M059J (cell line): ENCODE results near the gene VPS16. TPM values are rescaled to one million over a fixed set of nuclear protein-coding genes. Genes with fewer than 3 reads are reported as not detected.
A peak's percentile ranks its signal among the peaks of the same experiment; 100 is the strongest.

Source experiments
- DNase-seq: peaks from one replicate; pipeline ENCODE4 v3.0.0-alpha.2; 2012; ENCODE audit warnings: low read depth
- total RNA-seq: library from RNA; depleted of rRNA; stranded (reverse); fragments of >200 nt; shearing (Covaris generic); gene quantifications from 2 replicates; pipeline ENCODE4 v1.2.3, GENCODE V29; 2014

VPS16 gene
- total RNA-seq, 1 experiment from 2014 or later: 56.7 TPM

- no peak for DNase-seq
Measured at GRCh38 chr20:2834401-2835110, 6.0 kb upstream of the VPS16 start.

GRCh38 chr20:2835331-2835796 lies 5.2 kb upstream of the VPS16 start:
- no peak for DNase-seq

GRCh38 chr20:2836035-2836434 lies 4.5 kb upstream of the VPS16 start:
- DNase-seq: no peak

GRCh38 chr20:2837221-2837960 lies 3.2 kb upstream of the VPS16 start:
- DNase-seq: no peak

- DNase-seq: no peak
Measured at GRCh38 chr20:2838170-2838797, 2.3 kb upstream of the VPS16 start.

- DNase-seq: no peak
Measured at GRCh38 chr20:2838847-2839671, 1.5 kb upstream of the VPS16 start.

GRCh38 chr20:2839732-2840137 lies 810 bp upstream of the VPS16 start:
- DNase-seq: no peak

- DNase-seq: peak; percentile 75
Measured at GRCh38 chr20:2840967-2841531, 504 bp downstream of the VPS16 start.

- DNase-seq: no peak
Measured at GRCh38 chr20:2845607-2846006, 5.1 kb downstream of the VPS16 start.

GRCh38 chr20:2846698-2847097 lies 6.2 kb downstream of the VPS16 start:
- DNase-seq: no peak

GRCh38 chr20:2847802-2848201 lies 7.3 kb downstream of the VPS16 start:
- no peak for DNase-seq

- no peak for DNase-seq
Measured at GRCh38 chr20:2849529-2849928, 9.0 kb downstream of the VPS16 start.

- DNase-seq: no peak
Measured at GRCh38 chr20:2851086-2851485, 10.5 kb downstream of the VPS16 start.

- DNase-seq: no peak
Measured at GRCh38 chr20:2858591-2858990, 18.0 kb downstream of the VPS16 start.

GRCh38 chr20:2859330-2860121 lies 19.0 kb downstream of the VPS16 start:
- peak; percentile 94 for DNase-seq

GRCh38 chr20:2864626-2865025 lies 24.1 kb downstream of the VPS16 start:
- no peak for DNase-seq

GRCh38 chr20:2865101-2865500 lies 24.6 kb downstream of the VPS16 start:
- DNase-seq: no peak

GRCh38 chr20:2865630-2866029 lies 25.1 kb downstream of the VPS16 start:
- no peak for DNase-seq

- DNase-seq: no peak
Measured at GRCh38 chr20:2866236-2866635, 25.7 kb downstream of the VPS16 start.

GRCh38 chr20:2867081-2867864 lies 26.7 kb downstream of the VPS16 start:
- DNase-seq: no peak
